Activated T-cell treated with anti-CD3 and anti-CD28 coated beads, Interleukin-2, amount 50 U/mL, for 1 hour (primary cell): Measurements from ENCODE around the gene PSMA2.

Experiments used
- DNase-seq: peaks from one replicate; pipeline ENCODE4 v3.0.0-alpha.2; 2020

PSMA2 gene

DNA sequence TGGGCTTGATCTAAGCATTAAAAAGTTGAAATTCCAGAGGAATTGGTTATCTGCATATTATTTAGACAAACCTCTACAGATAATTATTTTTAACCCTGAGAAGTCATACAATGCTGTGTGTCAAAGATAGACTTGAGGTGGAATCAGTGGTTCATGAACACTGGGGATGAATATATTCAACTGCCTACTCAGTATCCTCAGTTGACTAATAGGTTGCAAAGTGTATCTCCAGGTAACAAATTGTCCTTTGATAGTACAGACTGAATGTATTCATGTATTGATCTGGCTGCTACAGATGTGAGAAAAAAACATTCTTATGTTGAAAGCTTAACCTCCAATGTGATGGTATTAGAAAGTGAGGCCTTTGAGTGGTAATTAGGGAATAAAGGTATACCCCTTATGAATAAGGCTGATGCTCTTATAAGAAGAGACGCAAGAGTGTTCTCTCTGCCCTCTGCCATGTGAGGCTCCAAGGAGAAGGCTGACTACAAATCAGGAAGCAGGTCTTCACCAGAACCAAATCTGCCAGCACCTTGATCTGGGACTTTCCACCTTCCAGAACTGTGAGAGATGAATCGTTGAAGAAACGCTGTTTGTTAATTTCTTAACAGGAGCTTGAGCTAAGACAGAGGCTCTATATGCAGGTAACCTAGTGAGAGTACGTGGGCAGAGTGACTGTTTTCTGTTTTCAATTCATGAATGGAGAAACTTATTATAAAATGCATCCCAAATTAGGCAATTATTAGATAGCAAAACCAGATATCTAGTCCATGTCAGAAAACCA, 7.7 kb upstream of the PSMA2 start:
- no peak for DNase-seq

DNA sequence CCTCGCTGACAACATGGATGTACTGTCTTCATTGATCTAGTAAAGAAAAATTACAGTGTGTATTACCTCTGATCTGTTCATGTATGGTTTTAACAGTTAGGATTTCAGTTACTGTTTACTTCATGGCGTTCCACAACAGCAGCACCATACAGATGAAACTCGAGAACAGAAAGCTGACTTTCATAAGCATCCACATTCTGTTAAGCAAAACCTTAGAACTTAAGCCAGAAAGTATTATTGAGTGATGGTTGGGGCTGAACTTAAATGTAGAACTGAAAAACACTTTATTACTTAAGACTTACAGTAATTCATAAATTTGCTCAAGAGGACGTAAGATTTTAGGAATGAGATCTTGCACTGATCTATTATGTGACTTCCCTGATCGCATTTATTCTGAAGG, 3.9 kb upstream of the PSMA2 start:
- no peak for DNase-seq

- no peak for DNase-seq
Observed at GRCh38 chr7:42934291-42934690, 2.3 kb upstream of the PSMA2 start.

- no peak for DNase-seq
Observed at GRCh38 chr7:42932811-42933591, 1.0 kb upstream of the PSMA2 start.

- DNase-seq, result no peak
Observed at GRCh38 chr7:42931447-42931833, 534 bp downstream of the PSMA2 start.

DNA sequence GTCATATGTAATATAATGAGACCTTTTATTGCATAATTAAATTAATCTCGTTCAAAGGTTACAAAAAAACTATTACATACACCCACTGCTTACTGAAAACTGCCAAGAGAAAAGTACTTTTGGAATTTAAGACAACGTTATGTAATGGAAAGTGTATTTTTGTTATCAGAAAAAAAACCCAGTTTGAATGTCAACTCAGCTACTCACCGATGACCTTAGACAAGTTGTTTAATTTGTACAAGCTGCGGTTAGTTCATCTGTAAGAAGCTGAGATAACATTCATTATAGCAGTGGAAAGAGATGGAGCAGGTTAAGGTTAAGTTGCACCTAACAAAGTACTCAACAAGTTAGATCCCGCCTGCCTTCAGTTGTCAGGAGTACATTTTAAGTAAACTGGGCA, 1.1 kb downstream of the PSMA2 start:
- no peak for DNase-seq

DNA sequence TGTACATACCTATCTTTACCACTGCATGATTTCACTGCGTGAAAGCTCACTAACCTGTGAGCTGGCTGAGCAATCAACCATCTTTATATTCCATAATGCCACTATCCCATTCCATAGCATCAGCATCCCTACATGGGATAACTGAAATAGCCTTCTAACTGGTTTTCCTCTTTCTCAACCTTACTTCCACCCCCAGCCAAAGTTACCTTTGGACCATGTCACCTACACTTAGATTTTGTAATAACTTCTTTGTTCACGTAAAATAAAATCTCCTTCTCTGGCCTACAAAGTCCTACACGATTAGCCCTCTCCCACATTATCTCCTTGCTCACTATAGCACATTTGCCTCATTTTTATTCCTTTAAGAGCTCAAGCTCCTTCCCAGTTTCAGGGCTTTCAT, 2.5 kb downstream of the PSMA2 start:
- DNase-seq, result no peak

GRCh38 chr7:42928754-42929153, 3.2 kb downstream of the PSMA2 start:
- DNase-seq, result no peak

- DNase-seq, result no peak
Observed at GRCh38 chr7:42926204-42926603, 5.8 kb downstream of the PSMA2 start.

GRCh38 chr7:42925630-42926029, 6.3 kb downstream of the PSMA2 start:
- DNase-seq, result no peak

DNA sequence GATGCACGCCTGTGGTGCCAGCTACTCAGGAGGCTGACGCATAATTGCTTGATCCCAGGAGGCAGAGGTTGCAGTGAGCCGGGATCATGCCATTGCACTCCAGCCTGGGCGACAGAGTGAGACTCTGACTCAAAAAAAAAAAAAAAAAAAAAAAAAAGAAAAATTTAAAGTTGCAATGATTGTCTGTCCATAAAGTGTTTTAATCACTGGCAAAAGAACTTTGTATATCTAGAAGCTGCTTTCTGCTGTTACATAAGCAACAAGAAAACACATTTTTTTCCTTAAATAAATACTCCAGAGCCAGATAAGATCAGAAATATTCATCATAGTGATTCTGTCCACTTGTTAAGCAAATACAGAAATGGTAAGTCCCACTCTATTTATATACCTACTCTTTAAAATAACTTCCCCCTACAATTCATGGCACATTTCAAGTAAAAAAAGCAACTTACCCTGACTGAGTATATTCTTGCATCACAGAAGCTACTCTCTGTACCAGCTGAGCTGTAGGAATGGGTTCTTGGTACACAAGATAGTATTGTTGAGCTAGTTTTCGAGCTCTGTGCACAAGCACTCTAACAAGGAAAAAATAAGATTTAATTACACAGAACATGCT, 7.6 kb downstream of the PSMA2 start:
- DNase-seq, result no peak

- no peak for DNase-seq
Observed at GRCh38 chr7:42922017-42922753, 9.8 kb downstream of the PSMA2 start.

DNA sequence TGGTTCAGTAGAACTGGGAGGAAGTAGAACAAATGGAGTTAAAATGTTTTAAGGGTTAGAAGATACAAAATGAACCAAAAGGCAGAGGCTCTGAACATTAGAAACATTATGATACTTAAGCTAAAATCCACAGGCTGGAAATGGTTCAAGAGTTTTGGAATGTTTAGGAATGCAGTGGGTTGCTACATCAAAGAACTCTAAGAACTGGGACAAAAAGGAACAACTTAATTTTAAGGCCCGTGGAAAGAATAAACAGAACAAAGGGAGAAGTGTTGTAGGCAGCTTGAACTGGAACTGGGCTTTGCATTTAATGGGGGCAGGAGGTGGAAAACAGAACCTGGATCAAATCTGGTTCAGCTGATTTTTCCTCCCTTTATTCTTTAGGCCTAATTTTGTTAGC, 16.6 kb downstream of the PSMA2 start:
- DNase-seq, result no peak

DNA sequence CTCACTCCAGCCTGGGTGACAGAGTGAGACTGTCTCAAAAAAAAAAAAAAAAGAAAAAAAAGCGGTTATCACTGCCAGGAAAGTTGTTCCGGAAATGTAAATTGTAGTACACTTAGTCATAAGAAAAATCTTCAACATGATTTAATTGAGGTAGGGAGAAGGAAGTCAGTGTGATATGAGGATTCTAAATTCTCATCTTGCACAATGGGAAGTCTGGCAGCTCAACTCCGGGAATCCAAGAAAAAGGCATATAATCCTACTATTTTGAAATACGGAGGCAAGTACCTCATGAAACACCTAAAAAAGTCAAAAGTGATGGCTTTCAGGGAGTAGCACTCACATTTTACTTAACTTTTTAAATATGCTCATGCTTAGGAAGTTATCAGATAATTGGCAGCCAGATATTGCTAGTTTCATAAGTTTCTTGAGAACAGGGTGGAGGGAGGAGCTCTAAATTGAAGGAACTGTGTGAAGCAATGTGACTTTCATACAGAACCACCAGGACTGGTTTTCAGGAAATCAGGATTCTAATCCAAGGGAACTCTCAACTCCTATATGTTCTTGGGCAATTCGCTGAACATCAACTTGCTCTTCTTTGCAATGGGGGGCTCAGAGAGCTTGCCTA, 17.4 kb downstream of the PSMA2 start:
- no peak for DNase-seq

DNA sequence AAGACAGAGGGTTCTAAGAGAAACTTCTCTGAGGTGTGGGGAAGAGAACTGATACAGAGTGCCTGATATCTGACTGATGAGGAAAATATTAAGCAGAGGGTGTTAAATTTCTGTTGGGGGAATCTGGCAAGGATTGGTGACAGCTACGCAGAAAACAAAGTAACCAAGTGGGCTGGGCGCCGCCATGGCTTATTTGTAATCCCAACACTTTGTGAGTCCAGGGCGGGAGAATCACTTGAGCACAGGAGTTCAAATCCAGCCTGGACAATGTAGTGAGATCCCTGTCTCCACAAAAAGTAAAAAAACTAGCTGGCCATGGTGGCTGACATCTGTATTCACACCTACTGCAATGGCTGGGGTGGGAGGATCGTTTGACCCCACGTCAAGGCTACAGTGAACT, 18.0 kb downstream of the PSMA2 start:
- DNase-seq, result no peak

DNA sequence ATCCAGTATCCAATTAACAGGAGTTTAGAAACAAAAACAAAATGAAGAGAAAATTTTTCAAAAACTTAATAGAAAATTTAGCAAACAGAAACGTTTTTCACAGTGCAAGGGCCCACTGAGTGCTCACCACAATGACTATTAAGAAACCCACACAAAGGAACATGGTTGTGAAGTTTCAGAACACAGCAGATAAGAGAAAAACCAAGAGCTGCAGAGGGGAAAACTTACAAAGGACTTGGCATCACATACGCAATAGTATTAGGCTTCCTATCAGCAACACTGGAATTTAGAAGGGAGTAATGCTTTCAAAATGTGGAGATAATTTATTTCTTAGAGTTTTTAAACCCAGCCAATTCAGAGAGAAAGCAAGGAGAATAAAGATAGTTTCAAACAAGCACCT, 18.4 kb downstream of the PSMA2 start:
- no peak for DNase-seq

DNA sequence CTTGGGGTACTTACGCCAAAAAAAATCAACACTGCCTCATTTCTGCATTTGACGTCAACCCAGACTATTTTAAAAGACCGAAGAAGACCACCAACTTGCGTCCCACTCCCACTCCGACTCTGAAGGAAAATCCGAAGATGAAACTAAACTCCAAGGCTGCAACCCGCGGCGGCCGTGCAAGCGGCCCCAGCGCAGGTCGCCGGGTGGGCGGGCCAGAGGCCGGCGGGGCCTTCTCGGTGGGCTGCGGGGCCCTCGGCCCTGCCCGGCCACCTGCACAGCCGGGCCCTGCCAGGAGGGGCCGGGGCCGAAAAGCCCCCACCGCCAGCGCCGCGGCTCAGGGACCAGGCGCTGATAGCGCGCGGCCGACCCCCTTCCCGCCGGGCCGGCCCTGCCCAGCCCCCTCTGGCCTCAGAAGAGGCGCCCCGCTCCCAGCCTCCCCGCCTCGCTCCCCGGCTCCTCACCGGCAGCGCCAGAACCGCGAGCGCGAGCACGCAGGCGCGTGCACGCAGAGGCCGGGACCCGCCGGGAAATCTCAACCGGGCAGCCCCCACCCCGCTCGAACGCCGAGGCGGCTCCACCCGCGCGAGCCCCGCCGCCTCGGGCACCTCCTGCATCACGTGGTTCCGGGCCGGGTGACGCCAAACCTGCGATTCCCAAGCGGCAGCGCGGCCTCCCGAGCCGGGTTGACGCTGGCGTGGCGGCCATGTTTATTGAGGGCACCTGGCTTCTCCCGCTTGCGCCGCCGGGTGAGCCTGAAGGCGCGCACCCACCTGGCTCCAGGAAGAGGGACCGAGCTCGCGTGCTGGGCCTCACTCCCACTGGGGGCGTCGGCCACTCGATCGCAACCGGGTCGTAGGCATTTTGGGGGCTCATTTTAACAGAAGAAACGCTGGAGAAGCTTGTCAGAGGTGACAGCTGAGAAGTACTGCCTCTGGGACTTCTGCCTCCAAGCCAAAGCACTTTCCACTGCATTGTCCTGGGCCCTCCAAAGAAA, 20.2 kb downstream of the PSMA2 start, which contains the start of gene C7orf25:
Gene C7orf25 (minus strand): TSS at position 617 of the 994 bp plus-strand sequence. CDS start 1,170 bp downstream, outside the sequence.
- DNase-seq, result peak; percentile 97

DNA sequence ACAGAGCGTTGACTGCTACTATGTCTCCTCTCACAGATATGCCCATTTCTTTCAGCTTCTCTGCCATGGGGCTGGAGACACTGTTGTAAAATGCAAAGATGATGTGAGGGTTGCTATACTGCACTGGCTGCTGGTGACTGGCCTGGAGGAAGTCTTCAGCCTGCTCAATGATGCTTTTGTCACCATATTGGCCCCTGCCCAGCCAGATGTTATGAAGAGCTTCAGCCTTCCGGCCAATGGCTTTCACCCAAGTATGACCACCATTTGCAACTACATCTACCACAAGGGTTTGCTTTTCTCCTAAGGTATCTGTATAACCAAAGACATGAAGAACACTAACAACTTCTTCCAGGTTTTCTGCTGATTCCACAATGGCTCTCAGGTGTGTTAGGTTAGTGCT, 21.7 kb downstream of the PSMA2 start:
- no peak for DNase-seq

GRCh38 chr7:42907316-42907715, 24.7 kb downstream of the PSMA2 start:
- DNase-seq, result no peak

- DNase-seq, result no peak
Observed at GRCh38 chr7:42906181-42906580, 25.8 kb downstream of the PSMA2 start.

DNA sequence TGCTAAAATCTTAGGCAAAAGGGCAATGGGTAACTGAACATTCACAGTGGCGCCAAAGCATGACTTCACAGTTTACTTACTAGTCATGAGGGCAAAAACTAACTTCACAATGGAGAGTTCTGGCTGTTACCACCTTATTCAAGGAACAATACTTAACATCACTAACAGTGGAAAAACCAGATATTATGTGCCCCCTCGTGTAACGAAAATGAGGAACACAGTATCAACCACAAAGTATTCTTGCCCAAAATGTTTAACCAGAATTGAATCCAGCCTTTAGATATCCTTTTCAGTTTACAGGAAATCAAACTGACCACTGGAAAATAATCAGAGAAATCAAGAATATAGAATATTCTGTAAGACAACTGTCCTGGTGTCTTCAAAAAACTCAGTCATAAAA, 29.6 kb downstream of the PSMA2 start:
- DNase-seq, result no peak
